Cortex of kidney (tissue), 1 donor: Measurements from ENCODE around the gene EXOC4.

Experiments used
- DNase-seq: peaks from one replicate; lab custom pipeline; 2025; lab: John Stamatoyannopoulos, UW

The EXOC4 gene

DNA sequence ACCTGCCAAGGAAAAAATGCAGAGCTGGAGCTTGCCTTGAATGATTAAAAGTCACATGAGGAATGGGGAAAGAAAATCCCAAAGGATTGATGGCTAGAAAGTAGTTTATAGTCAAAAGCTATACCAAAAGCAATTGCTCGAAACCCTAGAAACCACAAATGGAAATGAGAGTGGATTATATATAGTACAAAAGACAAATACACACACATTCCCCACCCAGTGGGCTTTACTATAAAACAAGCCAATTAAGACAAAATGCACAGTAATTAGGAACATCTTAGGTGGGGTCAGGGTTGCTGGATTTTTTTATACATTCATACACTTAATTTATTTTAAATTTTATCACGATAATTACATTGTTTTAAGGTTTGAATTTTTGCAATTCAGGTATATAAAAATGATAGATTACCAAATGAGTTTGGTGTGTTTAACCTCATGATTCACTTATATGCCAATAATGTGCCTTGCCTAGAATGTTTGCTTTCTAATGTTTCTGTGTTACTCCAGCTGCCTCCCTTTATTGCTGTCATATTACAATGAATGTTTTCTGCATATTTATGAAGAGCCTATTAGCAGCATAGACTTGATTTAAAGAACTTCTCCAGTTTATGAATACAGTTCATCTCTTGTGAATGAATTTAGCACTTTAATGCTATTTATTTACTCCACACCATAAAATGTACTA lies 421.3 kb downstream of the EXOC4 start:
- DNase-seq = no peak

DNA sequence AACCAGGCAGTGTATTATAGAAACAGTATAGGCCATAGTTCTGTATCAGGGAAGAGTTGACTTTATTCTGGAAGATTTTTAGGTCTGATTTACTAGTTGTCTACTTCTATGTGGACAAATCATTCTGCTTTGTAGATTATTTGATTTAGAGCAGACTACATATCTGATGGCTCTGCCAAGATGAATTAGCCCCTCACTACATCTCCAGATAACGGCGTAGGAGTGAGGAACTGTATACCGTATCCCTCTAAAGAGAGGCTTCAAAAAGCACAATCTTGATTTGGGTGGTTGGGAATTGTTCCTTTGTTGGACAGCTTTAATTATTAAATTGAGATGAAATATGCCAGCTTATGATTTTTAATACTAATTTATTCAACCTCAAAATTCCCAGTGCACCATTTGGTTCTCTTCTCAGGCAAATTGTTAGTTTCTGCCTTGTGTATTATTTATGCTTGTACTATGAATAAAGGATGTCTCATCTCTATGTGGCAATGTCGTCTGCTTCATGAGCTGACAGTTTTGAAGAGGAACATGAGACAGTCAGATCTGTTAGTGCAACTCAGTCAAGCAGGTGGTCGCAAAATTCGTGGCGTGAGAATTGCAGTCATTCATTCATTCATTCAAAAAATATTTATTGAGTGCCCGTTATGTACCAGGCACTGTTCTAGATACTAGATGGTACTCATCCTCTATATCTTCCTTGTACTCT lies 422.8 kb downstream of the EXOC4 start:
- DNase-seq = no peak

DNA sequence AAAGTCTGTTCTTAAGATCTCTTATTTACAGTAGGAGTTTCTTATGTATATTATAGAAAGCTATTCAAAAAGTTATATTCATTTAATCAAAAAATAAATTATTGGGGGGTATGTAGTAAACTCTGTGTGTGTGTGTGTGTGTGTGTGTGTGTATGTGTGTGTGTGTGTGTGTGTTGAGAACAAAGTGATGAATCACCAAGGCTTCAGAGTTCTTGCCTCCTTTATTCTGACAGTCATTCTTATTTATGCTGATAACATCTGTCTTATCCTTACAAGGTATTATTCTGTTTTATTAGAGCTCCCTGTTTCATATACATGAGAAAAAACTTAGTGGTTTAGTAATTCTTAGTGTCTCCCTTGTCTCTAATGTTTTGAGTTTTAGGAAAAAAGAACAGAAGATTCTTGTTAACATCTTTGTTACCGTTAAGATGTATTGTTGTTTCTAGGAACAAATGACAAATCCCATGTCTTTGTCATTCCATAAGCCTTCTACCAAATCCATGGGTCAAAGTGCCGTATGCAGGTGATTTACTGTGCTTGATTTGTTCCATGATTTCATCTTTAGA lies 424.0 kb downstream of the EXOC4 start:
- no peak for DNase-seq

DNA sequence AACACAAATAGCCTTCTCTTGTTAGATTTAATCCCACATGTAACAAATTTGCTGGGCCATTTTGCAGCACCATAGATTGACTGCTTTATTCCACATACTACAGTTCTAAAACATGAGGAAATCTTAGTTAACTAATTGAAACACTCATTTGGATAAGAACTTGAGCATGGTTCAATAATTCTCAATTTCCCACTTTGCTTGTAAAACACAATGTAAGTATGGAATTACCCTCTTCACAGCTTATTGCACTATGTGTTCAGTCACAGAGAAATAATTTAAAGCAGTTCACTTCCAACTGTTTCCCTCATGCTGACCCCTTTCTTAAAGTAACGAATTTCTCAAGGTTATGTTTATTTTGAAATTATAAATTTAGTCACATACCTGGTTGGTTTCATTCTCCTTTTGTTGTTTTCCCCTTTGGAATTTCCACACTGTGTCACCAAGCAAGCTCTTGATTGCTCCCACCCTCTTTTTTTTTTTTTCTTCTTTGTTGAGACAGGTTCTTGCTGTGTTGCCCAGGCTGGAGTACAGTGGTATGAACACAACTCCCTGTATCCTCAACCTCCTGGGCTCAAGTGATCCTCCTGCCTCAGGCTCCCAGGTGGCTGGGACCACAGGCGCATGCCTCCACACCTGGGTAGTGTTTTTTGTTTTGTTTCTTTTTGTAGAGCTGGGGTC lies 425.4 kb downstream of the EXOC4 start:
- no peak for DNase-seq

DNA sequence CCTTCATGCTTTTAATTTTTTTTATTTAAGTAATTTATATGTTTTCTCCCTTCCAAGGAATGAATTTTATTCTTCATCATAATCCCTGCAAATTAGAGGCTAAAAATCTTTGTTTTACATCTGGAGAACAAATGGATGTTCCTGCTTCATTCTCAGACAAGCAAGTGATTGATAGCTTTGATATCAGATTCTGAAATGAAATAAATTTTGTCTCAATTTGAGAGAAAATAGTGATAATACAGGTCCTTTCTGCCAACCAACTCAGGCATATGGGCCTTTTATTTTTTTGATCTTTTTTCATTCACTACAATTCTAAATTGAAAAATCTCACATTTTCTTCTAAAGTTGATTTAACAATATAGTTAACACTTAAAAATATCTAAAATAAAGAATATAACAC lies 427.1 kb downstream of the EXOC4 start:
- DNase-seq = no peak

DNA sequence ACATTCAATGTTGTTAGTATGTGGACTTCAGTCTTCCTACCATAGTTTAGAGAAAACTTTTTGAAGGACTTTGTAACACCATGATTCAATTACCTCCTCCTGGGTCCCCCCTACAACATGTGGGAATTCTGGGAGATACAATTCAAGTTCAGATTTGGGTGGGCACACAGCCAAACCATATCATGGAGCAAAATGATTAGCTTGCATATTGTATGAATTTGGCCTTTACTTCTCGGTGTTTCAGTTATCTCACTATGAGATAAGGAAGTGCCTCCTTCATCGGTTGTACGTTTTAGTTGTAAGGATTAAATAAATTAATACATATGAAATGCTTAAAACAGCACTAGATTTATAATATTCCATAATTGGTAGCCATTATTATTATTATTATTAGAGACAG lies 428.7 kb downstream of the EXOC4 start:
- DNase-seq = no peak

DNA sequence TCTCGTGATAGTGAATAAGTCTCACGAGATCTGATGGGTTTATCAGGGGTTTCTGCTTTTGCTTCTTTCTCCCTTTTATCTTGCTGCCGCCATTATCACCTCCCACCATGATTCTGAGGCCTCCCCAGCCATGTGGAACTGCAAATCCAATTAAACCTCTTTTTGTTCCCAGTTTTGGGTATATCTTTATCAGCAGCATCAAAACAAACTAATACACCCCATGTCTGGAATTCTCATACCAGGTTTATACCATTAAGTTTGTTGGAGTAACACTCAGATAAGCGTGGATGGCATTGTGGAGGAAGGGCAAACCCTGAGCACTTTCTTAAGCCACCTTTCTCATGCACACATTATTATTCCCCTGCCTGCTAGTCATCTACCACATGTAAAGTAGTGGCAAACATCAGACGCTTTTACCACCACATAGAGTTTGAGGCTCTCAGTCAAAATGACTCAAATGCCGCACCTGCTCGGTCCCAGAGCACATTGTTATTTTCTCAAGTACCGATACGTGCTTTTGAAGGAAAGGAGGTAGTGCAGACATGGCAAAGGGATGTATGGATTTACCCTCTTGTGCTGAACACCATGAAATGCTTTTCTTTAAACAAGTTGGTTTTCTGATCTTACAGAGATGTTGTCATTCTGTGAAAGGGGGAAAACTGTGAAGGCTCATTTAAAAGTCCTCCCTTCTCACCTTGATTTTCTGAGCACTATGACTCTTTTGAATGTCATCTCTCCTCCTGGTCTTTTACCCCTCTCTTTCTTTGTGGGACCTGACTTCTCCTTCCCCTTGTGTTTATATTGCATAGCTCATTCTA lies 429.7 kb downstream of the EXOC4 start:
- DNase-seq = no peak

DNA sequence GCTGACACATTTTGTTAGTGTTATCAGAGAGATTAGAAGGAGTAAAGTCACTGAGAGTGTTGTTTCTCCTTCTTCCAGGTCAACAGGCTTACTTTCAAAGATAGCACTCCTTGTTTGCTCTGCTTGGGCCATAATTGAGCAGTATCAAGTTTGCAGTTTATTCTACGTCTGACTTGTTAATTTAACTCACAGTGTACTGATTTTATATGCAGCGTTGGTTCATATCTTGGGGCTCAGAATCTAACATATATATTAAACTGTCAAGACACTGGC lies 430.2 kb downstream of the EXOC4 start:
- no peak for DNase-seq

DNA sequence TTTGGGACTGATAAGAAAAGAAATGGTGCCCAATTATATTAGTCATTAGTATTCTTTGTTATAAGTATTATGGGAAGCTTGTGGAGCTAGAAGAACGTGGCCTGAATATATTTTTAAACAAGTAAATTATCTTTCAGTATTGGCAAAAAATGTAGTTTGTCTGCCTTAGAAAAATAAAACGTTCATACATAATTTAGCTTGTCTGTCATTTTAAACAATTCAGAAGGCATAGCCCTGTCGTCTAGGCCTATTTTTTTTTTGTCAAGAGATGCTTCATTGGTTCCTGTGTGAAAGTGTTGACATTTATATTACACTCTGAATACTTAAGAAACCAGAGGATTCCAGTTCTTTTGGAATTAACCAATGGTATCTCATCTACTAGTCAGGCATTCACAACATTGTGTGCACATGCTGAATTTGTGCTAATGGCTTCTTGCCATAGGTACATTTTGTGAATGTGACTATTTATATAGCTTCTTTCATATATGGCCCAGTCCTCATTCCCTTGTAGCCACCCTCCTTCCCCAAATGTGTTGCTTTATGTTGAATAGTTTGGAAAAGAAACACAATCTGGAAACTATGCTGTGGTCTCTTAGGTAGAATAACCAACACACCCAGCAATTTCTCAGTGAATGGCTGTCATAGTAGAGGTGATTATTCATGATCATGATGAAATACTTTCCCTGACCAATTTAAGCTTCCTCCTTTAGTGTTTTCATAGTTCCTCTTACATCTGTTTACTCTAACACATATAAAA lies 435.8 kb downstream of the EXOC4 start:
- DNase-seq = no peak

DNA sequence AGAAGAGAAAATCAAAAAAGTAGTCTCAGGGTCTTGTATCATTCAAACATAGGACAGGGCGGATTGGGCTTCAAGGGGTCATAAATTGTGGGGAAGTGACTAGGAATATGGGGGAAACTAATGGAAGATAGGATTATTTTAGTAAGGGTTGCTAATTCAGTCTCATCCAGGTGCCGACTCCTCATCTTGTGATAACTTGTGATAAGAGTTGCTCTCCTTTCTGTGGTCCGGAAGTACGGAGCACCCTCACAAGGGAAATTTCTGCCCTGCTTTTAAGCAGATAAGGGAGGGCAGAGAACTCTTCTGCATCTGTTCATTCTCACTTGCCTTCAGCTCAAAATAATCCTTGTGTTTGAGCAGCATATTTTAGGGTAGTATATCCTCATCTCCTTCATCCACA lies 437.9 kb downstream of the EXOC4 start:
- DNase-seq = no peak

DNA sequence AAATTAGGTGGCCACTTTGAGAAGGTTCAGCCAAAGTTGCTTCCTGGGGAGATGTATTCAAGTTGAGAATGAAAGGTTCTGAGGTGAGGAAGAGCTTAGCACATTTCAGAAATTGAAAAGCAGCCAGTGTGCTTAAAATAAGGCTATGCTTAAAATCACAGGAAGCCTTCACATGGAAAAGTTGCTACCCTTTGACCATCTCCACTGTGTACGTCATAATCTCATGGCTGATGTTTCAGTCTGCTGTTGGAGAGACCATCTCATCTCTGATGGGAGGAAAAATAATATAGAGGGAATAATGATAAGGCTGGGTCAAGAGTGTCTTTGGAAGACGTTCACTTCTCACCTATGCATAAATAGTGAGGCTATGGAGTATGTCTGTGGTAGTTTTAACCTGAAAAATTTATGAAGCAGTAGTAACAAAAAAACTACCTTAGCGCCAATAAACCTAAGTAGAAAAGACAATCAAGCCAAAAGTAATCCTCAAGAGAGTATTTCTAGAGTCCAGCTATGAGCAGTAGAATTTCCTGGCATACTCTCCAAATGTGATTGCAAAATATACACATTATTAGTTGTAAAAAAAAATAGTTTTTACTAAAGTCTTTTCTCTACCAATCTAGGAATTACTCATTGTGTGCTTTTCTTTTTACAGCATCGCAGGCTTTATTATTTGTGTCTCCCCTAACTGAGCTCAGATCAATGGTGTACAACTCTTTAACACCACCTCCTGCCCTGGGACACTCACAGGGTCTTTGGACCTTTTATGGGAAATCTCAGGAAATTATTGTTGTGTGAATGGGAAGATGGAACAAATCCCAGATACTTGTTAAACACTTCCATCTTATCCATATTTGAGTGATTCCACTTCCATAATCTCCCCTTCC lies 439.1 kb downstream of the EXOC4 start:
- no peak for DNase-seq

DNA sequence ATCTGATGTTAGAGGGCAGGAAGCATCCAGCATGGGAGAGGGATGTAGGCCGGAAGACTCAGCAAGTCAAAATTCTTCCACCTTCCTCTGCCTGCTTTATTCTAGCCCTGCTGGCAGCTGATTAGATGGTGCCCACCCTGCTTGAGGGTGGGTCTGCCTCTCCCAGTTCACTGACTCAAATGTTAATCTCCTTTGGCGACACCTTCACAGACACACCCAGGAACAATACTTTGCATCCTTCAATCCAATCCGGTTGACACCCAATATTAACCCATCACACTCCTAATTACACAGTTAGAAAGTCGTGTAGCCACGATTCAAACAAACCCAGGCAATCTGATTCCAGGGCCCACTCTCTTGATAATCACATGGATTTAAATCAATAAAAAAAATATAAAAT lies 440.4 kb downstream of the EXOC4 start:
- DNase-seq = no peak

DNA sequence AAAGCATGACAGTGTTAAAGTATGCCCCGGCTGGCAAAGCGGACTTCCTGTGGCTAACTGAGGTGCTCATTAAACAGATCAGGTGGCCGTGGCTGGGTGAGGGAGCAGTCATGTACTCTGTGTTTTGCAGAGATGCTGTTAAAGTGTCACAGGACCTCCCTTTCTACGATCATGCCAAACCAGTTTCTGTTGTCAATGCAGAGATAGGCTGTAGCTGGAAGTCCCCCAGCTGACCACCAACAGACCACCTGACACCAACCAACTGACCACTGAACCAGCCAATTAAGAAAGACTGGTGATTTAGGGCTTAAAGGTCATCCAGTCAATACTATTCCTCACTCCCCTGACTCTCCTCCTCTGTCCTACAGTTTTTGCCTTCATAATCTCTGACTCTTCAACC lies 443.2 kb downstream of the EXOC4 start:
- no peak for DNase-seq

DNA sequence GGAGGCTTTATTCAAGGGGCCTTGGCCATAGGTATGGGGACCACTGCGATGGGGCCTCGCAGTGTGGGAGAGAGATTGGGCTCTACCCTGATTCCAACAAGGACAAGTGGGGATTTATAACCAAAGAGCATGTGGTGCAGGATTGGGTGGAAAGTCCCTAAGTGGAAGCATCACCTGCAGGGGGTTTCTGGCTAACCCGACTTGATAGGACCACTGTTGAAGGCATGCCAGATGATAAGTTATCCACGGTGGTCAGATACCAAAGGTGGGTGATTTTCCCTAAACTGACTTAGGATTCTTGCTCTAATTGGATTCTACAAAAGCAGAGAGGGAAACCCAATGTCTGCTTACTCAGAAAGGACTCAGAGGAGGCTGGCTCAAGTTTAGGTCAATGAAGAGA lies 444.7 kb downstream of the EXOC4 start:
- DNase-seq = no peak

DNA sequence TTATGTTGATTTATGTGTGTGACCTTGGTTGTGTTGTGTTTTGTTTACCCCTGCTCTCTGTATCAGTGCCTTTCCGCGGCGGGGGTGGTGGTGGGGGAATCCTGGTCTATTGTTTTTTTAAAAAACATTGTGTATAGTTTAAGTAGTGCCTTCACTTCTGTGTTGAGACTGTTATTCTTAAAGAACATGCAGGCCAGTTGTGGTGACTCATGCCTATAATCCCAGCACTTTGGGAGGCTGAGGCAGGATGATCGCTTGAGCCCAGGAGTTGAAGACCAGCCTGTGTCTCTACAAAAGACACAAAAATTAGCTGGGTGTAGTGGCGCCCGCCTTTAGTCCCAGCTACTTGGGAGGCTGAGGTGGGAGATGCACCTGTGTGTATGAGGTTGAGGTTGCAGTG lies 445.2 kb downstream of the EXOC4 start:
- DNase-seq = no peak

DNA sequence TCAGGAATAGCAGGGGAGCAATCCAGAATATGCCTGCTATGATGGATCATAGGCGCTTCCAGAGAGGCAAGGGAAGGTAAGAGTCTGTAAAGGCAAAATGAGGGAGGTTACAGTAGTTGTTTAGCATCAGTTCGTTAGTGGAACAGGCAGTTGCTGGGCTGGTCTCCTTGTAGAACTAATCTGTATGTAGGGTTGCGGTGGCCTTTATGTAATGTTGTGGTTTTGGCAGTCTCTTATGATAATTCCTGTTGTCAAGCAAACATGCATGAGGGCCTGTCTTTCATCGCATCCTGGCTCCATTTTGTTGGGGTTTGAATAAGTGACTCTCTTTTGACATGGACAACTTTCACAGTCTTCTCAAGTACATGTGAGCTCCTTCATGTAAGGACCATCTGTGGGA lies 446.5 kb downstream of the EXOC4 start:
- no peak for DNase-seq

DNA sequence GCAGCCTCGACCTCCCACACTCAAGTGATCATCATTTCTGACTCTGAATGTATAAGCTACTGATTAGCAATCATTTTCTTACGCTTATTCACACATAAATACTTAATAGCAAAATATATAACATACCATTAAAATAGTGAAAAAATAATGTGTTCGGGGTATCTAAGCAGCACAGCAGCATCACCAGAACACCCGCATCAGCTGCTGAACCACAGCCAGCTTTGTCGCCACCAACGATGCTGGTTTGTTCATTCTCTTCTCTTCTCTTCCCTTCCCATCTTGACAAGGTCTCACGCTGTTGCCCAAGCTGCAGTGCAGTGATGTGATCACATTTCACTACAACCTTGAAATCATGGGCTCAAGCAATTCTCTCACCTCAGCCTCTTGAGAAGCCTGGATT lies 449.2 kb downstream of the EXOC4 start:
- no peak for DNase-seq

DNA sequence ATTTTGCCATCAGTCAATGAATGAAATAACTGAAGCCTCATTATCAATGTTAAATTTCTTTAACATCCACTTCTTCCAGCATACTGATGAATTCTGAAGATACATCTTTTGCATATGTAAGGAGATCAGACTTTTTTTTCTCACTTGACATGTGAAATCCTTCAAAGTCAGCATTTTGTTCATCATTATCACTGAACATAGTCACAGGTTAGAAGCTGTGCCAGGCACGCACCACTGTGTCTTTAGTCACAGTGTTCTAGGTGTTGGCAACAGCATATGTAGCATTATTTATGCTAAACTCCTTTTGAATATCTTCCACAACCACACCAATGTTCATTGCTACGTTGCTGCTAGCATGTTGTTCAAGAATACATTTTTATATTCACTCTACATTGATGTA lies 450.1 kb downstream of the EXOC4 start:
- DNase-seq = no peak

DNA sequence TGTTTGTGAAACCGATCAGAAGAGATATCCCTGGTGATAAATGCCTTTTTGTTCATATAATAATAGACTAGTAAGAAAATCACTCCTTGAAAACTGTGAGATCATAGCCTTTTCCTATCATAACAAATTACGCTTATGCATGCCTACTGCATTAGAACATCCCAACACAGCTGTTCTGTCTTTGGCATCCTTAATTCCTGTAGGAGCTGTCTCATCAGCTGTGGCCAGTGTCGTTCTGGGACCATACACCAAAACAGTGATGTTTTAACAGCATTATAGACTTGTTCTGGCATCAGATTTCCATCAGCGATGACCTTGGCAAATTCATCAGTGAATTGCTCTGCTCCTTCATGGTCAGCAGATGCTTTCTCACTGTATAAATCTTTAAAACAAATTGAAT lies 450.7 kb downstream of the EXOC4 start:
- DNase-seq = no peak

DNA sequence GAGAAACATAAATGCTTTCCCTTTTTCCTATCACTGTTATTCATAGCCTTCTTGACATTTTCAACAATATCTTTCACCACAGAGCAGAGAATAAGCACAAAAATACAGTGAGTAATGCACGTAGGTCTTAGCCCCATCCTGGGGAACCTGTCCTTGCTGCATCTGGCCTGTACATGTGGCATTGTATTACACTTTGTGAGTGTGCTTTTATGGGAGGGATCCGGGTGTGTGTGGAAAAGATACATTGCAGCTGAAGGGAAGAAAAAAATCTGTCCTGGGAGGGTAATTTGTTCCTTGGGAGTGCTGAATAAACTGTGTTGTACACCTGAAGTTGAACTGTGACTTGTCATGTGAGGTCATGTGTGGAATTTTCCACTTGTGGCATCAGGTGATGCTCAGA lies 451.6 kb downstream of the EXOC4 start:
- DNase-seq = no peak

DNA sequence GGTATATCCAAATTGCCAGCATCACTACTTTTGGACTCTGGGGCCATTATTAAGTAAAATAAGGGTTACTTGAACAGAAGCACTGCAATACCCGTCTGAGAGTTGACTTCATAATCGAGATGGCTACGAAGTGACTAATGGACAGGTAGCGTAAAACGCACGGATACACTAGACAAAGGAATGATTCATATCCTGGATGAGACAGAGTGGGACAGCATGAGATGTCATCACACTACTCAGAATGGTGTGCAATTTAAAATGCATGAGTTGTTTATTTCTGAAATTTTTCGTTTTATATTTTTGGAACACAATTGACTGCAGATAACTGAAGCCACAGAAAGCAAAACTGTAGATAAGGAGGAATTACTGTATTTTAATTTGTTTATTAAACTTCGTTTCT lies 452.7 kb downstream of the EXOC4 start:
- DNase-seq = no peak
